Measurements from ENCODE around the gene RNU6-9. TPM values are rescaled to one million over a fixed set of nuclear protein-coding genes. Genes with fewer than 3 reads are reported as not detected.

RNU6-9 gene
- total and polyA plus RNA-seq, 2 experiments from 2014 or later, result not detected

- H3K9ac ChIP-seq, result peak overlapping the region; percentile 90
These were observed 916 bp upstream of the RNU6-9 start for GRCh38 chr19:892243-892893.

GRCh38 chr19:896434-896833 lies 3.1 kb downstream of the RNU6-9 start:
- H3K27ac ChIP-seq, result no peak overlapping the region
- no peak overlapping the region for H3K4me2 ChIP-seq (ENCODE audit: unreplicated experiment)
- no peak overlapping the region for H3K4me3 ChIP-seq
- no peak overlapping the region for H2AFZ ChIP-seq
- TF ChIP-seq EZH2phosphoT487 (IDR thresholded peaks at IDR 0.05; ENCODE audit: insufficient read depth, low read depth) (no peak), EZH2 (IDR thresholded peaks at IDR 0.05; ENCODE audit: insufficient read depth, poor library complexity, severe bottlenecking) (no peak)
- H4K20me1 ChIP-seq (ENCODE audit: insufficient read depth), result no peaks in the 10 kb centered on the region
- H3F3A ChIP-seq (ENCODE audit: insufficient read depth), result peaks cover 11% of the 10 kb centered on the region
- no peaks in the 10 kb centered on the region for H3K9me3 ChIP-seq (ENCODE audit: low read depth)
- no peak for DNase-seq
- peaks cover 8% of the 10 kb centered on the region for H3K79me2 ChIP-seq (ENCODE audit: insufficient read depth)
- 99 to 100% methylated on average over 9 to 10 of the region's 10 CpGs for WGBS, 2 experiments (ENCODE audit: low coverage in 1 of 2, low lambda C conversion rate in 2 of 2, missing lambda C conversion rate in 2 of 2)
- no peaks in the 10 kb centered on the region for H3K4me1 ChIP-seq (ENCODE audit: insufficient read depth)
- H3K27me3 ChIP-seq (replicated peaks; ENCODE audit: insufficient read depth), result no peaks in the 10 kb centered on the region
- H3K36me3 ChIP-seq (ENCODE audit: low read depth), result no peaks in the 10 kb centered on the region
- in situ Hi-C loops (cut with MboI), result no loop called here
- H3K9ac ChIP-seq, result no peak overlapping the region
- H3K9me2 ChIP-seq (ENCODE audit: insufficient read depth), result no peaks in the 10 kb centered on the region

More at GRCh38 chr19:892243-892893, 916 bp upstream of the RNU6-9 start:
- Histone ChIP-seq H3K36me3 (ENCODE audit: low read depth) (no peaks in the 10 kb centered on the region), H3K79me2 (ENCODE audit: insufficient read depth) (peaks cover 17% of the 10 kb centered on the region), H3K4me2 (ENCODE audit: unreplicated experiment) (peak overlapping the region; percentile 88), H3K9me3 (ENCODE audit: low read depth) (no peaks in the 10 kb centered on the region), H2AFZ (peak overlapping the region; percentile 47), H3F3A (ENCODE audit: insufficient read depth) (peaks cover 11% of the 10 kb centered on the region), H3K4me1 (ENCODE audit: insufficient read depth) (no peaks in the 10 kb centered on the region), H4K20me1 (ENCODE audit: insufficient read depth) (no peaks in the 10 kb centered on the region), H3K27me3 (replicated peaks; ENCODE audit: insufficient read depth) (no peaks in the 10 kb centered on the region), H3K9me2 (ENCODE audit: insufficient read depth) (no peaks in the 10 kb centered on the region), H3K4me3 (peak overlapping the region; percentile 94), H3K27ac (no peak overlapping the region)
- TF ChIP-seq EZH2 (IDR thresholded peaks at IDR 0.05; ENCODE audit: insufficient read depth, poor library complexity, severe bottlenecking) (no peak), EZH2phosphoT487 (IDR thresholded peaks at IDR 0.05; ENCODE audit: insufficient read depth, low read depth) (no peak)
- peak; percentile 50 for DNase-seq
- 2 to 5% methylated on average over 10 to 25 of the region's 27 CpGs for WGBS, 2 experiments (ENCODE audit: low coverage in 1 of 2, low lambda C conversion rate in 2 of 2, missing lambda C conversion rate in 2 of 2)
- in situ Hi-C loops (cut with MboI), result no loop called here

GRCh38 chr19:896999-897398 lies 3.7 kb downstream of the RNU6-9 start:
- Histone ChIP-seq H3K4me2 (ENCODE audit: unreplicated experiment) (no peak overlapping the region), H3K79me2 (ENCODE audit: insufficient read depth) (peaks cover 10% of the 10 kb centered on the region), H3F3A (ENCODE audit: insufficient read depth) (peaks cover 11% of the 10 kb centered on the region), H3K9me2 (ENCODE audit: insufficient read depth) (no peaks in the 10 kb centered on the region), H4K20me1 (ENCODE audit: insufficient read depth) (no peaks in the 10 kb centered on the region), H2AFZ (no peak overlapping the region), H3K27me3 (replicated peaks; ENCODE audit: insufficient read depth) (no peaks in the 10 kb centered on the region), H3K4me3 (no peak overlapping the region), H3K9ac (no peak overlapping the region), H3K4me1 (ENCODE audit: insufficient read depth) (no peaks in the 10 kb centered on the region), H3K9me3 (ENCODE audit: low read depth) (no peaks in the 10 kb centered on the region), H3K27ac (no peak overlapping the region), H3K36me3 (ENCODE audit: low read depth) (no peaks in the 10 kb centered on the region)
- WGBS, 2 experiments (ENCODE audit: low coverage in 1 of 2, low lambda C conversion rate in 2 of 2, missing lambda C conversion rate in 2 of 2), result 90 to 92% methylated on average over 11 of the region's 11 CpGs
- in situ Hi-C loops (cut with MboI), result no loop called here
- no peak for DNase-seq
- TF ChIP-seq EZH2 (IDR thresholded peaks at IDR 0.05; ENCODE audit: insufficient read depth, poor library complexity, severe bottlenecking), result no peak
- TF ChIP-seq EZH2phosphoT487 (IDR thresholded peaks at IDR 0.05; ENCODE audit: insufficient read depth, low read depth), result no peak

- Histone ChIP-seq H3K36me3 (ENCODE audit: low read depth) (no peaks in the 10 kb centered on the region), H3F3A (ENCODE audit: insufficient read depth) (peaks cover 11% of the 10 kb centered on the region), H3K27ac (no peak overlapping the region), H3K9me2 (ENCODE audit: insufficient read depth) (no peaks in the 10 kb centered on the region), H3K4me1 (ENCODE audit: insufficient read depth) (no peaks in the 10 kb centered on the region), H4K20me1 (ENCODE audit: insufficient read depth) (no peaks in the 10 kb centered on the region), H3K4me3 (no peak overlapping the region), H3K79me2 (ENCODE audit: insufficient read depth) (peaks cover 8% of the 10 kb centered on the region), H3K4me2 (ENCODE audit: unreplicated experiment) (no peak overlapping the region), H2AFZ (no peak overlapping the region), H3K9ac (no peak overlapping the region), H3K9me3 (ENCODE audit: low read depth) (no peaks in the 10 kb centered on the region), H3K27me3 (replicated peaks; ENCODE audit: insufficient read depth) (no peaks in the 10 kb centered on the region)
- no peak for DNase-seq
- WGBS, 2 experiments (ENCODE audit: low coverage in 1 of 2, low lambda C conversion rate in 2 of 2, missing lambda C conversion rate in 2 of 2), result 95 to 97% methylated on average over 22 to 25 of the region's 26 CpGs
- in situ Hi-C loops (cut with MboI), result no loop called here
- TF ChIP-seq EZH2phosphoT487 (IDR thresholded peaks at IDR 0.05; ENCODE audit: insufficient read depth, low read depth) (no peak), EZH2 (IDR thresholded peaks at IDR 0.05; ENCODE audit: insufficient read depth, poor library complexity, severe bottlenecking) (no peak)
These were observed 4.3 kb downstream of the RNU6-9 start for GRCh38 chr19:897442-898039.
